Measurements from ENCODE around the gene PCSK6.

DNA sequence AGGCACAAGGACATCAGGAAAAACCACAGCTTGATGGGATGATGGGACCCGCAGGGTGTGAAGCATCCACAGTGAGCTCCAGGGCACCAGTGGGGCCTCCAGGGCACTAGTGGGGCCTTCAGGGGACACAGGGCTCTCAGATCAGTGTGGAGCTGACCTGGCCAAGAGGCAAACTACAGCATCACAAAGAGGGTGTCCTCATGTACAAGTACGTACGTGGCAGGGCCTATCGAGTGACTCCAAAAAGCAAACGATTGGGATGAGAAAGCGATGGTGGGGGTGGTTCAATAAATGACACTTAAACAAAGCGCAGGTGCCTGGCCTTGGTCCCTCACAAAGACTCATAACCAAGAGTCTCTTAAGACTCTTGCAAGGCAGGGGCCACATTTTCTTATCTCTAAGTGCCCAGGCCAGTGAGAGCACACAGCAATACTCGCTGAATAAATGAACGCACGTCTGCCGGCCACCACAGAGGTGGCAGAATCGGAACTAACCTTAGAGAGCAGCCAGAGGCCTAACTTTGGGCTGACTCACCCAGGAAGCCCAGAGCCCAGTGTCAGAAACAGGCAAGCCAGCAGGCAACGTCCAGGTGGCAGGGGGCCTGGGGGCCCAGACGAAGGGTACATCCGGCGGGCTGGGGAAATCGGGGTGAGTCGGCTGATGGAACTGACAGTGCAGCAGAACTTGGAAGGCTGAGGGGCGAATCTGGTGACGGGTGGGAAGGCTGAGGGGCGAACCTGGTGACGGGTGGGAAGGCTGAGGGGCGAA lies 8.7 kb downstream of the PCSK6 start:
- TF ChIP-seq CTCF (IDR thresholded peaks at IDR 0.05), result no peak
- TF ChIP-seq EP300 (IDR thresholded peaks at IDR 0.05), result no peak
- no peak for TF ChIP-seq POLR2A (IDR thresholded peaks at IDR 0.05)
